ENCODE data around the gene IP6K3.
A peak's percentile ranks its signal among the peaks of the same experiment; 100 is the strongest.

IP6K3 gene

DNA sequence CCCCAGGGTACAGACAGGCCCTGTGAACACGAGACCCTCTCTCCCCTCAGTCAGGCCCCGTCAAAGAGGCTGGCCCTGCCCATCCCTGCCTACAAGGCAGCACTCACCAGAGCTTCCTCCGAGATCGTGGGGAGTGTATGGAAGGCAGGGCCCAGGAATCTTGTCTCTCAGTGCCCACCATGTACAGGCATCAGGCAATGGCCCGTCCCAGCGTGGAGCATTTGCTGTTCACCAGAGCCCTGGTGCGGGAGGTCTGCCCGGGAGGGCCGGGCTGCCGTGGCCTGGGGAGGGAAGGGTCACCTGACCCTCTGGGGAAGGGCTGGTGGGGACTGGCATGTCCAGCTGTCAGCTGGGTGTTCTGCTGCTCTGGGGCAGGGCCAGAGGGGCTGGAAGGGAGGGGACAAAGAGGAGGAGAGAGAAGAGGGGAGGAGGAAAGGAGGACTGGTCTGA, at the start of gene IP6K3:
Gene IP6K3, minus strand, starts transcription at position 255 of the 450 bp plus-strand sequence. CDS start 11,429 bp downstream, outside the sequence.
- no peak for DNase-seq

DNA sequence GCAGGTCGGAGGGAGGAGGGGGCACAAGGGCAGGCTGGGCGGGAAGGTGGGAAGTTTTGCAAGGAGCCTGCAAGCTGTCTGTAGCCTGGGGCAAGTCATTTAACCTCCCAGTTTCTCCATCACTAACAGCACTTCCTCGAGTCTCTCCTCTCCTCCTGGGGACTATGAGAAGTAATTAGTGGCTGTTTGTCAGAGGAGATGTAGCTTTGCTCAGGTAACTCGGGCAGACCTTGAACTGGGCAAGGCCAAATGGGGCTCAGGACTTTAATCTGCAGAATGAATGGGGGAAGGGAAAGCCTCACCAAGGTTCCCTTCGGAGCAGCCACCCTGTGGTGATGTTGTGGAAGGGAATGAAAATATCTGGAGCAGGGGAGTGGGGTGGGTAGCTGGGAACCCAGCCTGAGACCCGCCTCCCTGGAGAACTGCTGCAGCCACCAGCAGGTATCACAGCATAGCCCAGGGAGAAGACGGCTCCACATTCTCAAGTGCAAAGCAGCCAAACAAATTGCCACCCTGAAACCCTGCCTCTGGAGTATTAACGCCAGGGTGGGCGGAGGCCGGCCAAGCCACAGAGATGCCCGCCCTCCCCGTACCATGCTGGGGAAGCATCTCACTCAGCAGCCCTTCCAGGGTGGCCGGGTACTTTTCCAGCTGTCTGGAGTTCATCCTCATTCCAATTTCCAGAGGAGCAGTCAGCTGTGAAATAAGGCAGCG, 48.4 kb upstream of the IP6K3 start:
- no peak for DNase-seq

DNA sequence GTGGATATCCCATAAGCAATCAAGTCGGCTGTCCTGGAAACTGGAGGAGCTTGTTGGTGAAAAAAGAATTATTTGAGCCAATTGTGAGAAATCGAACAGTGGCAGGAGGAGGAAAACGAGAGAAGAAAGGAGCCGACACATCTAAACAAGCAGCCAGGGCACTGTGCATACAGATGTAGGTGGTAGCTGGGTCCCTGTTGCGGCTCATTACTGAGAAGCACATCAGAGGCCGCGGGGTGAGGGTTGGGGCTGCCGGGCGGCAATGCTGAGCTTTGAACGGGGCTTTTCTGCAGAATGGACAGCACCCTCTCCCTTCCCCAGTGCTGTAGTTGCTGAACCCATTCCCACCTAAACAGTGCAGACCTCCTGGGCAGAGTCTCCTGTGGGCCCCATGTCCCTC, 46.3 kb upstream of the IP6K3 start:
- DNase-seq: no peak

GRCh38 chr6:33791620-33792019, 44.9 kb upstream of the IP6K3 start:
- no peak for DNase-seq

- DNase-seq: no peak
These were observed 44.2 kb upstream of the IP6K3 start for GRCh38 chr6:33790910-33791309.

DNA sequence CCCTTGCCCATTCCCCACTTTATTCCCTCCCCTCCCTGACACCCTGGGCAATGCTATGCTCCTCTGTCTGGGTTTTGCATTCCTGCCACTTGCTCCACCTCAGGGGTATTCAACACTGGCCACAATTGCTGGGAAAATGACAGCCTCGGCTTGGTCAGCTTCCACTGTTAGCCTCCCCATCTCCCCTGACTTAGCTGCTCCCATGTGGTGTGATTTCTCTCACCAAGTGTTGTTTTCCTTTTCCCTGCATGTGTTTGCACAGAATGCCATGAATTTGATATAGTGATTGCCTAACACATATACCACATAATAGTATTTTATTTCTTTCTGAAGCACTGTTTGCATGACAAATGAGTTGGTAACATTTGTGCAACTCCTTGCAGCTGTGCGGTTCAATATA, 43.7 kb upstream of the IP6K3 start:
- DNase-seq: no peak

DNA sequence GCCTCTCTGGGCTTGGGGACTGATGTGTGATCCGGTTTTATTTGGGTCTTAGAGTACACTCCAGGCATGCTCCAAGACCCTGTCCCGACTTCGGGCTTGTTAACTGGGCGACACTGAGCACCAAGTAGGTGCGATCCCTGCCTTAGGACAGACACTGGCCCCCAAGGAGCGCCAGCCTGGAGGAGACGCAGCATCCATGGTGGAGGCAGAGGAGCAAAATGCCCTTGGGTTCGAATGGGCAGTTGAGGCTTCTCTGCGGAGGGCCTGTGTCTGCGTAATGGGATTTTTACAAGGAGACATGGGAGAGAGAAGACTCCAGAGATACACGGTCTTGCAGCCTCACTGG, 42.8 kb upstream of the IP6K3 start:
- no peak for DNase-seq

DNA sequence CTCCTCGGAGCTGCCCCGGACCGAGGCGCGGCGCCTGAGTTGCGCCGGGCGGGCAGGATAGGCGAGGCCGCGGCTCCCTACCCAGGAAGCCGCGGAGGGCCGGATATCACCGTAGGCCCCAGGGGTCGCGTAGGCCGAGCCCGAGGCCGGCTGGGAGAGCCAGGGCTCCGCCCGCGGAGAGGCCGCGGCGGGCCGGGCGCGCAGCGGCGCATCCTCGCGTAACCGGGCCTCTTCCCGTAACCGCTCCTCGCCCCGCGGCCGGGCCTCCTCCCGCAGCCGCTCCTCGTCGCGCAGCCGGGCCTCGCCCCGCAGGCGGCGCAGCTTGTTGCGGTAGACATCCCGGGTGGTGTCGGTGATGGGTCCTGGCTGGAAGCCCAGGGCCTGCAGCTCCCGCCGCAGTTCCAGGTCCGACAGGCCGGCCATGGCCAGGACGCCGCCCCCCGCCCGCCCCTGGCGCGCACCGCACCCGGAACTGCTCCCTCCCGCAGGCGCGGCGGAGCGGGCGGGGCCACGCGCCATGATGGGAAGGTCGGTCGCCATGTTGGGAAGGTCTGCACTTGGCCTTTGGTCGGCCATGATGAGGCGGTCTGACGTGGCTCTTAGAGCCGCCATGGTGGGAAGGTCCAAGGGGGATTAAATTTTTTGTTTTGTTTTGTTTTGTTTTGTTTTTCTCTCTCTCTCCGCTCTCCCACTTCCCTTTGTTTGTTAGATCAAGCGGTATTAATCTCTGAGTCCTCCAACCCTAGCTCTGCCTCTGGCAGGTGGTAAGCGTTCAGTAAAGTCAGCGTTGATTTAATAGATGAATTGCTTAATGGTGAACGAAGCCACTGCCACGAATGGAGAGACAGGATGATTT, 42.2 kb upstream of the IP6K3 start, which contains the start of gene LEMD2:
Gene LEMD2, minus strand, starts transcription at position 437 of the 856 bp plus-strand sequence. Its CDS starts 14 bp downstream, at position 423.
- peak; percentile 93 for DNase-seq

DNA sequence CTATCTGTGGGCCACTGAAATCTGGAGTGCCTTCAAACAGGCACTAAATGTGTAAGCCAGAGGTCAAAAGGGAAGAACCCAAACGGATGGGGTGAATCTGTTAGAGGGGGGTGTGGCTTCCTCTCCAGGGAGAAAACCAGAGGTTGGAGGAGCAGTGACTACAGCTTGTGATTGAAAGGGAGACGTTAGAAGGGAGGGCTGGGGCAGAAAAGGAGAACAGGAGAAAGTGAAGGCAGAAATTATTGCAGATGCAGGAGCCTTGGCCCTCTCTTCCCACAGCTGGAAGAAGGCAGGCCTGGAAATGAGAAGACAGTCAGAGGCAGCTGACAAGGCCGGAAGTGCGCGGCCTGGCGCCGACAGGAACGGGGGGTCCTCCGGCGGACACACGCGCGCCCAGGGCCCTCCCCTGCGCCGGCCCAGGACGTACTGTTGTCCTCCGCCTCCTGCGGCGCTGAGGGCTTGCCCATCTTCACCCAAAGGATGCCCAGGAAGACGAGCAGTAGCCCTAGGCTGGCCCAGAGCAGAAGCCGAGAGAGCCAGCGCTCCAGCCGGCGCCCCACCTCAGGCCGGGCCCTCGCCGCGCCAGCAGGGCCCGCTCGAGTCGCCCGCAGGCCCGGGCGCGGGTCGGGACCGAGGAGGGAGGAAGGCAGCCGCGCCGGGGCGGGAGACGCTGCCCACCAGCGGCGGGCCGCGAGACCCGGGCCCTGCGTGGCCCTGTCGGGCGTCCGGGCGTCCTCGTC, 41.4 kb upstream of the IP6K3 start:
- DNase-seq: peak; percentile 58

- no peak for DNase-seq
These were observed 40.7 kb upstream of the IP6K3 start for GRCh38 chr6:33787346-33787953.

DNA sequence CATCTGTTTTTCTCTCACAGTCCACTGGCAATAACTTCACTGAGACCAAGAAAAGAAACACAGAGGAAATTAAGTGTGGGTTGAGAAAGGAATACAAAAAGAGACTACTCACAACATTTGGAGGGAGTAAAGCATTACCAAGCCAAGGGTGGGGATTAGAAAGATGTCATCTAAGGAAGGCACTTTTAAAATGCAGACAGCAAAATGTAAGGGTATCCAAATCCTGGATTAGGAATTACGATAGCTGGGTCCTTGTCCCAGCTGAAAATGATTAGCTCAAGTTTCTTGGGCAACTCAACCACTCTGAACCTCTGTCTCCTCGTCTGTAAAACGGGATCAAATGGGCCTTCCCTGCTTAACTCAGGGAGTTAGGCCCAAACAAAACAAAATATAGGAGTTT, 40.0 kb upstream of the IP6K3 start:
- no peak for DNase-seq

DNA sequence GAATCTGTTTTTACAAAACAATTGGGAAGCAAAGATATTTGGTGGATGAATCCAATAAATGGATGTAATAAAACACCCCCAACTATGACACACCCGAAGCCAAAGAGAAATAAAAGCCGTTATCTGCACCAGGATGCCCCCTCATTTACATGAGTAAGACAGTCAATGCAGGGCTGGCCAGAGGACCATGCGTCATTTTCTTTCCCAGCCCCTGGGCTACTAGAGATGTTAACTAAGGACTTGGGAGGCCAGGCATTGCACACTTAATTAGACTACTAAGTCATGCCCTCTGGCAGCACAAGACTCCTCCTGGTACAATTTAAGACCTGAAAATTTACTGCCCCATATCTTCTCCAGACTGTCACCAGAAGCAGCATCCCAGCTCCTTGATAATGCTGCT, 39.1 kb upstream of the IP6K3 start:
- DNase-seq: no peak

GRCh38 chr6:33784787-33785186, 38.1 kb upstream of the IP6K3 start:
- DNase-seq: no peak

DNA sequence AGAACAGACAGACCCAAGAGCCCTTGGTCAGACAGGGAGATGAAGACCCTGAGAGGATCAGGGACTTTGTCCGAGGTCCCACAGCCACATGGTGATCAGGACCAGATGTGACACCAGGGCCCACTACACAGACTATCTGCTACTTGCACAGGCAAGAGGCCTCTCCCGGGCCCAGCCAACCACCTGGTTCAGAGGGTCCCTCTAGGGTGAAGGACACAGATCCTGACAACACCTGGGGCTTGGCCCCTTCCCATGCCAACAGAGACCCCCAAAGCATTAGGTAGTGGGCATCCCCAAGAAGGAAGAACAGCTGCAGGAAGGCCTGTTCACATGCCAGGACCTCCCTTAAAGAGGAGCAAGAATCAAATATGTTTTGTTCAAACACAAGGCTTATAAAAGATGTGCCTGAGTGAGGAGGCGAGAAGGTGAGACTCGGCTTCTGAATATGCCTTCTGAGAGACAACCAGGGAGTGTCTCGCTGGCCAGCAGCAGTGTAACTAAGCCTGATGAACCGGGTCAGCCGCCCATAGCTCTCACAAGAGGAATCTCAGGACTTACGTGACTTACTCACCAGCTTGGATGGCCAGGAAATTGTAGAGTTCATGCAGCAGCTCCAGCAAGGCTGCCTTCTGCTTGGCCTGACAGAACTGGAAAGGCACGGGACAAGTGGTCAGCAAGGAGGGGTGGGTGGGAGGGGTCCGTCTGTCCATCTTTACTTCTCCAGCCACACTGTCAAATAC, 37.2 kb upstream of the IP6K3 start:
- DNase-seq: no peak

- DNase-seq: no peak
These were observed 35.9 kb upstream of the IP6K3 start for GRCh38 chr6:33782561-33782960.

- no peak for DNase-seq
These were observed 34.6 kb upstream of the IP6K3 start for GRCh38 chr6:33781131-33781975.

GRCh38 chr6:33779895-33780294, 33.2 kb upstream of the IP6K3 start:
- no peak for DNase-seq

DNA sequence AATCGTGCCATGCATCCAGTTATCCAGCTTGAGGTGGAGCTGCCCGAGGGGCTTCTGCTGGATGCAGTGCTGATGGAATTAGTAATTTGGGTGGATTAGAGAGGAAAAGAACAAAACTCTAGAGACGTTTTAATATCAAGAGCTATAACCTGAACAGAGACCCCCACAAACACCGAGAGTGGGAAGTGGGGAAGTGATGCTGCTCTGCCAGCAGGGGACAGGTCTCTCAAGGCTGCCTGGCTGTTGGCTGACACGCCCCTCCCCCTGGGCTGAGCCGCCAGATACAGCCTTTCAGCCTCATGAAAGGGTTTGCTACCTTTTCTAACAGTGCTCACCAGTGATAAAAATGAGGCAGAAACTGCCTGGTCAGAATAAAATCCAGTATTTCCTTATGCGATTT, 32.6 kb upstream of the IP6K3 start:
- DNase-seq: no peak

- no peak for DNase-seq
These were observed 31.9 kb upstream of the IP6K3 start for GRCh38 chr6:33778444-33779121.
